Measurements from ENCODE around the gene KRT7.

The KRT7 gene

GRCh38 chr12:52232674-52233461 lies at the start of gene KRT7:
KRT7 (plus strand) TSS chr12:52233243; CDS start chr12:52233297, 54 bp downstream.
- DNase-seq, result no peak

GRCh38 chr12:52183544-52183910 lies 49.5 kb upstream of the KRT7 start:
- DNase-seq, result no peak

GRCh38 chr12:52183971-52184370 lies 49.1 kb upstream of the KRT7 start:
- no peak for DNase-seq

GRCh38 chr12:52184813-52185212 lies 48.2 kb upstream of the KRT7 start:
- no peak for DNase-seq

- DNase-seq, result no peak
Measured at GRCh38 chr12:52185400-52185967, 47.6 kb upstream of the KRT7 start.

- no peak for DNase-seq
Measured at GRCh38 chr12:52186118-52186840, 46.8 kb upstream of the KRT7 start.

- no peak for DNase-seq
Measured at GRCh38 chr12:52187206-52187605, 45.8 kb upstream of the KRT7 start.

- DNase-seq, result no peak
Measured at GRCh38 chr12:52187640-52188039, 45.4 kb upstream of the KRT7 start.

GRCh38 chr12:52188658-52189057 lies 44.4 kb upstream of the KRT7 start:
- no peak for DNase-seq

GRCh38 chr12:52189376-52190174 lies 43.5 kb upstream of the KRT7 start:
- DNase-seq, result no peak

GRCh38 chr12:52190860-52191729 lies 41.9 kb upstream of the KRT7 start:
- no peak for DNase-seq

GRCh38 chr12:52191841-52192791 lies 40.9 kb upstream of the KRT7 start, which contains the start of gene KRT80:
KRT80 (minus strand) TSS chr12:52192014; CDS start chr12:52191902, 112 bp downstream.
- DNase-seq, result no peak

GRCh38 chr12:52193532-52193931 lies 39.5 kb upstream of the KRT7 start:
- DNase-seq, result no peak

GRCh38 chr12:52193991-52194390 lies 39.1 kb upstream of the KRT7 start:
- DNase-seq, result no peak

- DNase-seq, result no peak
Measured at GRCh38 chr12:52195065-52195730, 37.8 kb upstream of the KRT7 start.

GRCh38 chr12:52197371-52198231 lies 35.4 kb upstream of the KRT7 start:
- no peak for DNase-seq

- DNase-seq, result no peak
Measured at GRCh38 chr12:52198454-52199215, 34.4 kb upstream of the KRT7 start.

GRCh38 chr12:52199294-52199919 lies 33.6 kb upstream of the KRT7 start:
- DNase-seq, result no peak

All from stimulated activated naive CD4-positive, alpha-beta T cell treated with Interleukin-2 at 50 U/mL for 16 hours (primary cell).